HG03039 (cell line): ENCODE results near the gene TM6SF1.
"Not testable (repeated sequence)": the region's sequence is repeated elsewhere in the genome, so short reads cannot be mapped to it uniquely, and the experiment has no call there.

Experiments used
- ATAC-seq: cut with Tn5 transposase; IDR thresholded peaks from one replicate; pipeline ENCODE4 v1.9.1; 2021; ENCODE audit warnings: mild to moderate bottlenecking, moderate library complexity; ENCODE audit not compliant: unreplicated experiment

The TM6SF1 gene

GRCh38 chr15:83087576-83087975 is 19.9 kb upstream of the TM6SF1 start:
- ATAC-seq = no peak

DNA sequence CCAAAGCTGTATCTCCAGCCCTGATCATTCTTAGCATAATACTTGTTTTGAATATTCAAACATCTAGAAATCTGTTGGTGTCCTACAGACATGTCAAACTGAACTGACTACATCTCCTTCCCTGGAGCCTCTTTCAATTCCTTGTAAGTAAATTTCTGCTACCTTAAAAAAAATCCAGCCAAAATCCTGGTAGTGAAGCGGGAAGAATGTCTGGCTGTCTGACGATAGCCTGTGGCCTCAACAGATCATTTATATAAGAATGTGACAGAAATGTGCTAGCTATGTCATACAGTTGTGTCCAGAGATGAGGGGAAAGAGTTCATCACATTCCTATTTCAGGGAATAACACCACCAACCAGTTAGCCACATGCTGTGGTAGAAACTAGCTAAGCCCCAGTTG is 18.6 kb upstream of the TM6SF1 start:
- ATAC-seq = no peak

DNA sequence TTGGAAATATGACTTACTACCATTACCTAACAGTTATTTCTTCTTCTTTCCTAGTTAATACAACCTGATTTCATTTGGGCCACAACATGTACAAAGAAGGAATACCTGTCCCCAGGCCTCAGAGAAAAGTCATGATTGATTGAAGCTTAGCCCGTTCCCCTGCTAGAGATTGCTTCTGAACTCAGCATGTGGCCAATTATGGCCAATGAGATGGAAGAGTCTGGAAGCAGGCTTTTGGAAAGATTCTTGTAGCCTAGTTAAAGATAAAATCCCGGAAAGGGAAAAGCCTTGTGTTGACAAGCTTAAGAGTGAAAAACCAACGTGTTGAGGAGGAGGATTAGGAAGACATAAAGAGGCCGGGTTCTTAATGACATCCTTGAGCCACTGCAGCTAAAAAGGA is 17.0 kb upstream of the TM6SF1 start:
- ATAC-seq = no peak

DNA sequence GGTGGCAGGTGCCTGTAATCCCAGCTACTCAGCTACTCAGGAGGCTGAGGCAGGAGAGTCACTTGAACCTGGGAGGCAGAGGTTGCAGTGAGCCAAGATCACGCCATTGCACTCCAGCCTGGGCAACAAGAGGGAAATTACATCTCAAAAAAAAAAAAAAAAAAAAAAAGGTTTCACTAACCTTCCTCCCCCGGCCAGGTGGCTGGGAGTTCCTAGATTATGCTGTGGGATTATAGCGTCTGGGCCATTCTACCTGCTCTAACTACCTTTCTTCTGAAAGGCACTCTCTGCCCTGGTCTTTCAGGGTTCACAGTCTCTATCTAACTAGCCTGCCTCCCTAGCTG is 15.5 kb upstream of the TM6SF1 start:
- not testable (repeated sequence) for ATAC-seq

DNA sequence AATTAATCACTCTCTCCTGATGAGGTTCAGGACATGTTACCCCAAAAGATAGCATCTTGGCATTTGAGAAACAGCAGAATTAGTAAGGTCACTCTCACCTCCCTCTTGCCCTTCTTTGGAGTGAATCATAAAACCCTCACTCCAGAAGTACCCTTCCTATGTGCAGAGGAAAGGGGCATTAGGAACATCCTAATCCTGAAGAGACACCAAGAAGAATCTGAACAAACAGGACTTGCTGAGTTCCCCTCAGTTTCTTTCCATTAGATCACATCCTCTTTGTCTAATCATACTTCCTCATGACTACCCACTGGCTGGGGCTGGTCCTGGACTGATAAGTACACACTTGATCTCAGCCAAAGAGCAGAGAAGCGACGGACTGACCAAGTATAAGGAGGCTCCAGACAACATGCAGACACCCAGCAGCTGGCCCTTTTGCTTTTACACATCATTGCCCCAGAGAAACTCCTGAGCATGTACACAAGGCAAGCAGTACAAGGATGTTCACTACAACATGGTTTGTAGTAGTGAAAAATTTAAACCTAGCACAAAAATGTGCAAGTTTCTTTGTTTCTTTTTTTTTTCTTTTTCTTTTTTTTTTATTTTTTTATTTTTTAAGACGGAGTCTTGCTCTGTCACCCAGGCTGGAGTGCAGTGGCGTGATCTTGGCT is 15.0 kb upstream of the TM6SF1 start:
- no peak for ATAC-seq

- ATAC-seq = no peak
Measured at GRCh38 chr15:83094583-83094982, 12.9 kb upstream of the TM6SF1 start.

DNA sequence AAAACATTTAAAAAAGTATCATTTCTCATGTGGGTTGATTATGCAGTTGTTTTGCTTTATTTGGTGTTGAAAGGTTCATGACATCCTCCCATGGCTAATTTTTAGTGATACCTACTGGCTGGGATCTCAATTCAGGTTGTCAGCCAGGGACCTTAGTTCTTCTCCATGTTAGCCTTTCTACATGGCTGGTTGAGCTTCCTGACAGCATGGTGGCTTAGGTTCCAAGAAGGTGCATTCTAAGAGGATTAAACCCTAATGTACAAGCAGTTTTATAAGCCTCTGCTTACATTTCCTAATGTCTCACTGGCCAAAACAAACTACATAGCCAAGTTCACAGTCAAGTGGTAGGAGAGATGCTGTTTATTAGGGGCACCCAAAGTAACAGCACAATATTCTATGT is 9.4 kb upstream of the TM6SF1 start:
- ATAC-seq = no peak

DNA sequence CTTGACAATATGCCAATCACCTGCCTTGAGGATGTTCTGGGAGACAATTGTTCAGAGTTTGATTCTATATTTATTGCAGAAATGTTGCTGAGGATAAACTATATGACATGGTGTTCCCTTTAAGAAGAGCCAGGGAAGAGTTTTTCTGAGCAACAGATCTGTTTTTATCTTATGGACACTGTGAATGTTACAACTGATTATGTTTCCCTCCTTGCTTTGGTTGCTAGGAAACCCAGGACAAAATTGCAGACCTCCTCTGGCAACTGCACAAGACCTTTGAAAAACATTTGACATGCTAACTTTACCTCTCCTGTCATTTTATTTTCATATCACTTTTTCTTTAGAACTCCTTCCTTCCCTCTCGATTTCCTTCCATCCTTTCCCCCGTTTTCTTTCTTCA is 8.2 kb upstream of the TM6SF1 start:
- ATAC-seq = no peak

DNA sequence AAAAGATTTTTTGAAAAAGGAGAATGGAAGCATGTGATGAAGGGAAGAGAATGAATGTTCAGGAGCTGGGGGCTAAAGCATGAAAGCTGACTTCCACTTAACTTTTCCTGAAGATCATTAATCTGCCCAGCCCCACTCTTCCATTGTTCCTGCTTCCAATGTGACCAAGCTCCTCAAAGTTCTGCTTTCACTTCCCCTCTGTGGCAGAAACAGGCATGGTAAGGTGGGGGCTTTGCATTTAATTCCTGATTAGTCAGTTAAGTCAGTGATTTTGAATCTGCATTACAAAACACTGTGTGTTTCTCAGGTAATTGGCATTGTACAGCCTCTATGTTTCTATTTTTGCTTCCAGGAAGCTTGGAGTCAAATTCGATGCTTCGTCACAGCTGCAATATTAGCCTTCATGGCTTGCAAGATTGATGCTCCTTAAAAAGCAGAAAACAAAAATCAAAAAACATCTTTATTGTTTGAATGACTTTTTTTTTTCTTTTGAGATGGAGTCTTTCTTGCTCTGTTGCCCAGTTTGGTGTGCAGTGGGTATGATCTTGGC is 7.3 kb upstream of the TM6SF1 start:
- ATAC-seq = no peak

DNA sequence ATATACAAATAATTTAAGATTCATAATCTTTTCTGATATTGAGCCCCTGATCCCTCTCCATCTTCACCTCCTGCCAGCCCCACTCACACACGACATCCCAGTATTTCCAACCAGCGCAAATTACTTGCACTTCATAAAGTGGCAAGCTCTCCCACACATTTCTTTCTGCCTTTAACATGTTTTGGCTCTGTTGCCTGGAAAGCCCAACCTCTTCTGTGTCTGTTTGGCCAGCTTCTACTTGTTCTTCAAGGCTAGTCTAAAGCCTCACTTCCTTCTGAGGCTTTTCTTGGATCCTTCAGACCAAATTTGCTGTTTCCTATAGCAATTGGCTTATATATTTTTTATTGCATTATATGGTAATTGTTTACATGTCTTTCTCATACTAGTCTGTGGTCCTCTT is 5.1 kb upstream of the TM6SF1 start:
- ATAC-seq = no peak

DNA sequence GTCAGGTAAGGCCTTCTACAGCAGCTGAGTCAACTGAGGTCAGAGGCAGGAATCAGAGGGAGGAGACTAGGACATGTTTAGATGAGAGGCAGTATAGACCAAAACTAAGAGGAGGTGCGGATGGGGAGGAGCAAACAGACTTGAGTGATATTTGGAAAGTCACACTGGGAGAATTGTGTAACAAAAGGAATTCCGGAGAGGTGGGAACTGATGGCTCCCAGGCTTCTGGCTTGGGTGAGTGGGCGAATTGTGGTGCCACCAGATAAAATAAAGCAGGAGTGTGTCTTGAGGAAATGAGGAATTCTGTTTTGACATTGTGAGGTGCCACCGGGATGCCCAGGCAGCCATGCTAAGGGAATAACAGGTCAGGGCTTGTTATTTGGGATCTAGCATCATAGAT is 3.3 kb upstream of the TM6SF1 start:
- ATAC-seq = no peak

GRCh38 chr15:83105440-83105839 is 2.0 kb upstream of the TM6SF1 start:
- no peak for ATAC-seq

DNA sequence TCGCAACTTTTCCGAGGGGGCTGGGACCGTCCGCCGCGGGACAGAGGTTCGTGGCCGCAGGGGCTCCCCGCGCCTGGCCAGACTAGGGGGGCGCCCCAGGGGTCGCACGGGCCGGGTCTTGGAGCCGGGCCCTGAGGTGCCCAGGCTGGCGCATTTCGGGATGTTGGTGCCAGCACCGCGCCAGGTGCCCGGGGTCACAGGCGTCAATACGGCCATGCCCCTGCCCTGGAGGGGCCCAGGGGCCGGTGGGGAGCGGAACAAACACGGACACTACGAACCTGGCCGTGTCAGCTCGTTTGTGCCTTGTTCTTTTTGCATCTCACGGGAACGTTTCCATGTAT is 366 bp downstream of the TM6SF1 start:
- no peak for ATAC-seq

DNA sequence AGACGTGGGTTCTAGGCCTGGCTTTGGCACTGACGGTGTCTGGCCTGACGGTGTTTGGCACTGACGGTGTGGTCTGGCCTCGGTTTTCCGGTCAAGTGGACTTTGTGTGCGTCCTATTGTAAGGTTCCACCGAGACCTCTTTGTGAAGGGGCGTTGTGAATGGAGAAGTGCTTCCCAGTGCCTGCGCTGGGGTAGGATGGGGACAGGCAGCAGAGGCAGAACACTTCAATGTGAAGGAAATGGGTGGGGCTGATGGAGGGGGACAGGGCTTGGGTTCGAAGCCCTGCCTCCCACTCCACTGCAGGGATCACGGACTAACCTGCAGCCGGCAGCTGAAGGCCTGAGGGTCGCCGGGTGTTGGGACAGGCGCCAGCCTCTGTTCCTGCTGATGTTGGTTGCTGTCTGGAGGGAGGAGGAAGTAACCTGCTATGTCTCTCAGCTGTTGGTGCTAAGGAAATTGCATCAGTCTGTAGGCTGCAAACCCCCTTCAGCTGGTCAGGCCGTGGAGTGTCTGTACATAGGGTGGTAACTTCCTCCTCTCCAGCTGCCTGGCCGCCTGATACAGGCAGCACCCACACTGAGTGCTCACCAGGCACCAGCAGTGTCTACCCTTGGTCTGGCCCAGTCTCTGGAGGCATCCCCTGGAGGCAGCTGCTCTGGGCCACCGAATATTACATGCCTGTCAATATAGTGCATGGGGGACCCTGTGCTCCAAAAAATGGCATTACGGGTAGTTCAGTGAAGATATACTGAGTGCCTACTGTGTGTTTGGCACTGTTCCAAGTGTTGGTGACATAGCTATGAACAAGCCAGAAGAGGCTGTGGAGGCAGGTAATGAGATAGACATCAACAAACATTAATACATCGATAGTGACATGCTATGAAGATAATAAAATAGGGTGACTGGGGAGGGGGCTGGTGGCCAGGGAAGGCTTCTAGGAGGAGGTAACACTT is 1.1 kb downstream of the TM6SF1 start:
- ATAC-seq = no peak

- no peak for ATAC-seq
Measured at GRCh38 chr15:83109532-83109931, 2.1 kb downstream of the TM6SF1 start.

GRCh38 chr15:83110381-83110780 is 2.9 kb downstream of the TM6SF1 start:
- no peak for ATAC-seq

DNA sequence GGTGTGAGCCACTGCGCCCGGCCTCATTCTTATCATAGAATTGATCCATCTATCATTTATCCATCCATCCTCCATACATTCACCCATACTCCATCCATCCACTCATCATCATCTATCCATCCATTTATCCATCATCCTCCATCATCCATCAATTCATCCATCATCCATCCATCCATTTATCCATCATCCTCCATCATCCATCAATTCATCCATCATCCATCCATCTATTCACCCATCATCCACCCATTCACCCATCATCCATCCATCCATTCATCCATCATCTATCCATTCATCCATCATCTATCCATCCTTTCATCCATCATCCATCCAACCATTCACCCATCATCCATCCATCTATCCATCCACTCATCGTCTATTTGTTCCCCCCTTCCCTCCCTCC is 3.7 kb downstream of the TM6SF1 start:
- no peak for ATAC-seq

GRCh38 chr15:83112233-83112955 is 4.9 kb downstream of the TM6SF1 start:
- no peak for ATAC-seq

GRCh38 chr15:83112956-83113299 is 5.5 kb downstream of the TM6SF1 start:
- ATAC-seq = no peak

- no peak for ATAC-seq
Measured at GRCh38 chr15:83113881-83114674, 6.6 kb downstream of the TM6SF1 start.

DNA sequence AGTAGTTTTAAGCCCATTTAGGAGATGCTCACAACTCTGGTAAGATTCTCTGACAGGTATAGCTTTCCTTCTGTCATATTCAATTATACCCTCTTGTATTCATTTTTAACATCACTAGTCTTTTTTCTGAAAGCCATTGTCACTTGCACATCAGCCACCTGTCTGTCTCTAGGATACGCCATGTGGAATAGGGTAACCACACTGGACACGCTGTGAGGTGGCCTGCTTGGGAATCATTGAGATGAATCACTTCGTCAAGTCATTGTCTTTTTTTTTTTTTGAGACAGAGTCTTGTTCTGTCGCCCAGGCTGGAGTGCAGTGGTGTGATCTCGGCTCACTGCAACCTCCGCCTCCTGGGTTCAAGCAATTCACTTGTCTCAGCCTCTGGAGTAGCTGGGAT is 7.4 kb downstream of the TM6SF1 start:
- ATAC-seq = no peak
